GM19452 (cell line): ENCODE results near the gene CDC42EP2.

ENCODE experiments used
- ATAC-seq: cut with Tn5 transposase; IDR thresholded peaks from one replicate; pipeline ENCODE4 v1.9.1; 2021; ENCODE audit not compliant: unreplicated experiment

CDC42EP2 gene

DNA sequence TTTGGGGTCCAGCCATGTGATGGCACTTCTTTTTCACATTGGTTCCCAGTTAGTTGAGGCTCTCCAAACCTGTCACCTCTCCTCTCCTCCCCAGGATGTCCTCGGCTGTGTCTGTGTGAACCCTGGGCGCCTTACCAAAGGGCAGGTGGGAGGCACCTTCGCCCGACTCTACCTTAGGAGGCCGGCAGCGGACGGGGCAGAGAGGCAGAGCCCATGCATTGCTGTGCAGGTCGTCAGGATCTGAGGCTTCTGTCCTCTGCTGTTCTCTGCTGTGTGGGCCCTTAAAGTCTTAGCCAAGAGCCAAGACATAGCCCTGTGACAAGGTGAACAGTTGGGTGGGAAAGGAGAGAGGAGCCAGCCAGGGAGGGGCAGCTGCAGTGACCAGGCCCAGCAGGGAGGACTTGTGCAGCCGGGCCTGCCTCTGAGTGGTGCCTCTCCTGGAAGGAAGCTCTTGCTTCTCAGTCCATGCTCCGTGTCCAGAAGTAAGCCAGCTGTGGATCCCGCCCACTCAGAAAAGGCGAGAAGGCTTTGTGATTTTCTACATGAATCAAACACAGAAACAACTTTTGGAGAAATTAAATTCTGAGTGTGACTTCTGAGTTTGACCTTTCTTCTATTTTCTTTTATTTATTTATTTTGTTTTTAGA lies 17.5 kb upstream of the CDC42EP2 start:
- ATAC-seq = no peak

DNA sequence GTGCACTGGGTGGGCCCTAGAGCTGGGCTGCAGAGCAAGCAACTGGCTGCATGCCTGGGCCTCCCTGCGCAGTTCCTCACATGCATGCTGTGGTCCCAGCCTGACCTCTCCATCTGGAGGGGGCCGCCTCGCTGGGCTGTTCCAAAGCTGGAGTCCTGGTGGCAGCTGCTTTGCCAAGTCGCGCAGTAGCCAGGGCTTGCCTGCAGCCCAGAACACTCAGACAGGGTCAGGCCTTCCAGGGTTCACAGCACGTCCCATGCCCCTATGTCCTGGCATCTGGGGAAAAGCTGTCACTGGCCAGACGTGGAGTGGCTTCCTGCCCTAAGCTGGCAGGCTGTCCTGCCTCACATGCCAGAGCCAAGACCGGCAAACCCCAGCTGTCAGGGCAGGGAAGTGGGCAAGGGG lies 16.5 kb upstream of the CDC42EP2 start:
- no peak for ATAC-seq

DNA sequence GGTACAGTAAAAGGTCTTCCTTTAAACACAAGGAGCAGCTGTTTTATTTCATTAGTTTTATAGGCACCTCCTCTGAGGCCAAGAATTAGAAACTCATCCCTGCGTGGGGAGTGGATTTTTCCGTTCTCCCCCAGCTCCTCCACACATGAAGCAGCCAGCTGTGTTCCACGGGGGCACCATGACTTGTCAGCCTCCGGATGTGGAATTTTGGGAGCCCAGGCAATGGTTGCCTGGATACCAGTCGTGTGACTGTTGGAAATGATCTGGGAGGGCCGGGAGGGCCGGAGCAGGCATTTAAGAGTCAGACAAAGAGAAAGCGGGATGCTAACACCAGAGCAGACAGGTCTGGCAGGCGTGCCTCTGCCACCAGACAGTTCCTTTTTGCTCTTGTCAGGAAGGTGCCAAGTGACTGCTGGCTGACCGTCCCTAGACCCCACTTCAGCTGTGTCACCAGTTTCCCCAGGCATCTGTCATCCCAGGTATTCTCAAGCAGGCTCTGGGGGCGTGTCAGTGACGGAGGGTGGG lies 15.9 kb upstream of the CDC42EP2 start:
- no peak for ATAC-seq

DNA sequence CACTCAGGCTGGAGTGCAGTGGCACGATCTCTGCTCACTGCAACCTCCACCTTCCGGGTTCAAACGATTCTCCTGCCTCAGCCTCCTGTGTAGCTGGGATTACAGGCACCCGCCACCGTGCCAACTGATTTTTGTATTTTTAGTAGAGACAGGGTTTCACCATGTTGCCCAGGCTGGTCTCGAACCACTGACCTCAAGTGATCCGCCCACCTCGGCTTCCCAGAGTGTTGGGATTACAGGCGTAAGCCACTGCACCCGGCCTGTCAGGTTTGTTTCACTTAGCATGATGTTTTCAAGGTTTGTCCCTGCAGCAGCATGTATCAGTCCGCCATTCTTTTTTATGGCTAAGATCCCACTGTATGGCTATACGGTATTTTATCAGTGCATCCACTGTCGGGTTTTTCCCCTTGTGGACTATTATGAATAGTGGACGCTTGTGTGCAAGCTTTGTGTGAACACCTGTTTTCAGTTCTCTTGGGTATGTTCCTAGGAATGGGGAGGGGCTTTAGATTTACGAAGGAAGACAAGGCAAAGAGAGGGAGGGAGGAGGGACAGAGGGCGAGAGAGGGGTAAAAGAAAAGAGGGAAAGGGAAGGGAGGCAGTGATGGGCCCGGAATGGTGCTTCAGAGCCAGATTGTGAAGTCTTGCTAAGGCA lies 13.9 kb upstream of the CDC42EP2 start:
- ATAC-seq = no peak

DNA sequence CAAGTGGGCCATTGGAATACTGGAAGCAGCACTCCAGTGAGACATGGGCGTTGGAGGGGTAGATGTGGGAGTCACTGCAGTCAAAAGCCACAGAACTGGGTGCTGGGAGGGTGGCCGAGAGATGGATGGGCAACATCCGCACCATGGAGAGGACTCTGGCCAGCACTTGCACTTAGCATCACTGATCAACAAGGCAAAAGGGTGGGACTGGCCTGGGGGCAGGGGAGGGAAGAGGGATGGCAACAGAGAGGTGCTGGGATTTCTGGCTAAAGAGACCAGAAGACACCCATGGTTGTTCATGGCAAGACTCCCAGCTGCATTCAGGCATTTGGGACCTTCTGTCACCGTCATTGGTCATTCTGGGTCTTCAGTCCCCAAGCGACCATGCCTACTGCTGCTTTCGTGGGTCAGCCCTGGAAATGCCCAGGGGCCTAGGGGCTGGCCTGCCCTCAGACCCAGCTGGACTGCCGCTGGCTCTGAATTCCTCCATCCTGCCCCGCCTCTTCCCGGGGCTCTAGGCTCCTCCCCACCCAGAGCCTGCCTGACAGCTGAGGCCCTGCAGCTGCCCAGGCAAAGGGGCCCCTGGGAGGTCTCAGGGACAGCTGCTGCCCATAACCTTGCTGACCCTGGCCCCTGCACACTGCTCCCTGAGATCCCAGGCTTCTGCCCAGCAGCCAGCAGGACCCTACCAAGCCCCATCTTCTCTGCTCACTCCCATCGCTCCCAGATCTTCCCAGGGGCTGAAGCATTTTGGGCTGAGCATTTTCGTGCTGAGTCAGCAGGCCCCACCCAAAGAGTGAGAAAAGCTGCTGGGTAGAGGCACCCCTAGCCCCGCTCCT lies 13.0 kb upstream of the CDC42EP2 start:
- no peak for ATAC-seq

DNA sequence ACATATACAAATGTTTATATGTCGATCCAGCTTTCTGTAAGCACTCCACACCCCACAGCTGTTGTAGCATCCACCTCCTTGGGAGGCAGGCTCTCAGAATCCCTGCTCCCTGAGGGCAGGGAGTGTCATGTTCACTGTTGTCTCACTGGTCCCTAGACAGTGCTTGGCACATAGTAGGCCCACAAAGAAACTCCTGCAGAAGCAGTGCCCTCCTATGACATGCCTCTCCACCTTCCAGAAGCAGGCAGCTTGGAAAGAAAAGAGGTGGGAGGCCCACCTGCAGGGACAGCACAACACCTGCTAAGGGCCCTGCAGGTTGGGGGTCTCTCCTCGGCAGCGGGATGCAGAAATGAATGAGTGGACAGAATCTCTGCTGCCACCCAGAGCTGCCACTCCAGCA lies 11.1 kb upstream of the CDC42EP2 start:
- ATAC-seq = no peak

DNA sequence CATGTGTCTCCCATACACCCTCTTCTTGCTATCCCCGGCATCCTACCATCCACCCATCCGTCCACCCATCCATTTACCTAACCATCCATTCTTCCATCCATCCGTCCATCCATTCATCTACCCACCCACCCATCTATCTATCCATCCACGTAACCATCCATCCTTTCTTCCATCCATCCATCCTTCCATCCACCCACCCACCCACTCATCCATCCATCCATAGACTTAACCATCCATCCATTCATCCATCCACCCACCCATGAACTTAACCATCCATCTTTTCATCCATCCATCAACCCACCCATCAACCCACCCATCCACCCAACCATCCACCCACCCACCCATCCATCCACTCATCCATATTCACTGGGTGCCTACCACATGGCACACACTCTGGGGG lies 10.6 kb upstream of the CDC42EP2 start:
- ATAC-seq = no peak

DNA sequence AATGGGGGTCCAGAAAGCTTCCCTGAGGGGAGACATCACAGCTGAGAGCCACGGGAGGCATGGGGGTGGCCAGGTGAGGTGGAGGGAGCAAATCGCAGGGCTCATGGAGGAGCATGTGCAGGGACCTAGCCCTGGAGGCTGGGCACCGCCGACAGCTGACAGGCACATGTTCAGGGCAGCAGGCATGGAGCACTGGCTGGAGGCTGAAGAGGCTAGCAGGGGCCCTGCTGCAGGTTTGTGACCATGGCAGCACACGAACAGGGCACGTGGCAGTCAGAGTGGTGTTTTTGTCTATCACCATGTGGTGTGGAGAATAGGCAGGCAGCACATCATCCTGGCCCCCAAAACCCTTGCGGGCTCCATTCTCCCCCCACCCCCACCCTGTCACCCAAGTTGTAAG lies 10.1 kb upstream of the CDC42EP2 start:
- ATAC-seq = no peak

DNA sequence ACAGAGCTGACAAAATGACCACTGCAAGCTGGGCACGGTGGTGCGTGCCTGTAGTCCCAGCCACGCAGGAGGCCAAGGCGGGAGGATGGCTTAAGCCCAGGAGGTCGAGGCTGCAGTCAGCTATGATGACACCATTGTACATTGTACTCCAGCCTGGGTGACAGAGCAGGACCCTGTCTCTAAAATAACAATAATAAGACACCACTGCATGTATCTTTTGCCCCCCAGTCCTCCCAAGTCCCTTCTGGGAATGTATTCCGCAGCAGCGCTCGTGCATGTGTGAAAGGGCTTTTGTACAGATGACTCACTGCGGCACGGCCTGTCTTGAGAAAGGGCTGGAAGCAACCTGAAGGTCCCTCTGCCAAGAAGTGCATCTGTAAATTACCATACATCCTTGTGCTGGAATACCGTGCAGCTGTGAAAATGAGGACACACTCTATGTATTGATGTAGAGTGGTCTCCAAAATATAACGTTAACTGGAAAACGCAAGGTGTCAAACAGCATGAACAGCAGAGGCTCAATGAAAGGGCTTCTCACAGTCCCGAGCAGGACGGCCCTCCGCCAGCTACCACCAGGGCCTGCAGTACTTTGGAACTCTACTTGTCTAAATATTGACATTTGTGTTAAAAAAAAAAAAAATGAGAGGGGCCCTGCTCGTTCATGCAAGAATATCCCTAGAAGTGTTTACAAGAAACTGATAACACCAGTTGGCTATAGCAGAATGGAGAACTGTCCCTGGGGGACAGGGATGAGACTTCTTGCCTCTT lies 9.0 kb upstream of the CDC42EP2 start:
- no peak for ATAC-seq

DNA sequence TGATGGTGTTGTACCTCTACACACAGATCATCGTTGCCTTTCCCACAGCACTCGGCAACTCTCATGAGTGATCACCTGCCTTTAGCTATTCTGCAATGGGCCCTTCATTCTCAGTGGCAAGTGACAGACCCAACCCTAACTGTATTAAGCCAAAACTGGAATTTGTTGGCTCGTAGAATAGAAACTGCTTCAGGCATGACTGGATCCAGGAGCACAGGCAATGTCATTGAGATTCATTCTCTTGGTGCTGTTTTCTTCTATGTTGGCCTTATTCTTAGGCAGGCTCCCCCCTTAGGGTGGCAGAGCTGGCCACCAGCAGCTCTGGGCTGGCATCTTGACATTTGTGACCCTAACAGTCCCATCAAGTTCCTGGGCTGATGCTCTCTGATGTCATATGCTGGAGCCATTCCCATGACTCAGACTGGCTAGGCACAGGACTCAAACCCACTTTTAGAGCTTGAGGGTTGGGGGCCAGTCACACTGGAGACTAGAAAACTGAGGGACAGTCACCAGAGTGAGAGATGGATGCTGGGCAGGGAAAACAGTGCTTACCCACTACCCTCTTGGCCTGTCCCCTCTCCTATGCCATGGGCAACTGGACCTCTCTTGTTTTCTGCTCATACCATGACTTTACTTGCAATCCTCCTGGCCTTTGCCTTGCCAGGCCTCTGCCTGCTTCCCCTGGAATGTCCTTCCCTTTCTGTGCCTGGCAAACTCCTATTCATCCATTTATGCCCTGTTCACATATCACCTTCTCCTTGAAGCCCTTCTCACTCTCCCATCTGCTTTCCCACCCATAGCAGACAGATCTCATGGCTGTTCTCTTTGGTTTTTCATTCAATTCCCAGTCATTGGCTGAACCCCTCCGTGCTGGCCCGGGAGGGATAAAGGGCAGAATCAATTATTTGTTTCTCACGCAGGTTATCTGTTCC lies 7.1 kb upstream of the CDC42EP2 start:
- no peak for ATAC-seq

DNA sequence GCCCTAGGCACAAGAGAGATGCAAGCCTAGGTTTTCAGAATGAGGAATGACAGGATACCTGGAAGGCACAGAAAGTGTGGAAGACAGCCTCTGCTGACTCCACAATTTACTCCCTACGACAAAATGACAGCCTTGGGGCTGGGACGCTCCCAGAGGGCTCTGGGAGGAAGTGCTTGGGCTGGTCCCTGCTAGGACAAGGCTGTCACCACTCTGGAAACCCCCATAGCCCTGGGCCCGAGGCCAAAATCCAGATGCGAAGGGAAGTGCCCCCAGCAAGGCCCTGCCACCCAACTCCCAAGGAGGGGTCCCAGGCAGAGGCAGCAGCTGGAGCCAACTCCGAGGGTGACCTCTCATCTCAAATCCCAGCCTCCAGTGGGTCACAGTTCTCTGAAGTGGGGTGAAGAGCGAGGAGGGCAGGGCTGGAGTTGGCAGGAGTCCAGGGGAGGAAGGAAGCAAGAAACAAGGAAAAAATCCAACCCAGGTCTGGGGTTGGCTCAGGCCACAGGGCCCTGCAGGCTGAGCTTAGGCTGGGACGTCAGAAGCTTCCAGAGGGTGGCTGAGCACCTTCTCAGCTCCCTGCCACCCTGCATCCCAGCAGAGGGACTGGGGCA lies 6.3 kb upstream of the CDC42EP2 start:
- ATAC-seq = no peak

DNA sequence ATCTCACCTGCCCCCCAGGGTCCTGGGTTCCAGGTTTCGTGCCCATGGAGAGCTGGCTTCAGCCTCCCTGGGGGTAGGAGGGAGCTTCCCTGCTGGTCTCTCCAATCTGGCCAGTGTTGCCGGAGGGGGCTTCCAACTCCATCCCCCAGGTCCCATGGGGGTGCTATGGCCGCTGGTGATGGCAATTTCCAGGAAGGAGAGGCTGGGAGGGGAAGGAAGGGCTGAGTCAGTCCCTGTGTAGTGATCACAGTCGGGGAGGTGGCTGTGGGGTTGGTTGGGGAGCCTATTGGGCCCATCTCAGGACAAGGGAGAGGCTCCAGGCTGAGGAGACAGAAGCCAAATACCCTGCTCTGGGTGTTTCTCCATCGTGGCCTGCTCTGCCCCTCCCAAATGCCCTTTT lies 5.7 kb upstream of the CDC42EP2 start:
- ATAC-seq = no peak

DNA sequence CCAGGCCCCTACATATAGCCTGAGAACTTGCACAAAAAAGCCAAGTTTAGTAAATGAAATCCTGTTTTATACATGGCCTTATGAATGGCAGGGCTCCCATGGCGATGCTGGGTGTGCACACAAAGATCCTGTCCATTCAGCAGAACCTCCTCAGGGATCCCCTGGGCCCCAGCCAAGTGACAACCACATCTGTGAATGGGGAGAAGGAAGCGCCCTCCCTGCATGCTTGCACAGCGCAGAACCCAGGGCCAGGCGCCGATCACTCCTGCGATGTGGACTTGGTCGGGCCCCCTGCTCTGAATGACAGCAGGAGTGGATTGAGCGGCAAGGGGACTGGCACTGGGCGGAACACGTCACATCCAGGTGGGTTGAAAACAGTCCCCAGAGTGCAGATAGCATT lies 4.5 kb upstream of the CDC42EP2 start:
- ATAC-seq = no peak

DNA sequence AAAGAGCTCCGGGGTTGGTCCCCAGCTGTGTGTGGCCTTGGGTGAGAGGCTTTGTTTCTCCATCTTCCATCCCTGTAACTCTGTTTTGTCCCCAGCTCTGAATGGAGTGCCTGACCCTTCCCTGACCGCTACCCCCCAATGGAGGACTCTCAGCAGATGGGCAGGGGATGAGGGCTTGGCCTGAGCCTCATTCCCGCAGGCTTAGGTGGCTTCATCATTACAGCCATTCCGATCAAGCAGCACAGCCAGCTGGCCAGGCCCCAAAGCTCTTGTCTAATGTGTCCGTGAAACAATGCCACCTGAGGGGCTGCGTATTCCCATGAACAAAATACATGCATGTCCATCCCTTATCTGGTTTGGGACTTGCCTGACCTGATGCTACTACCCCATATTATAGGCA lies 3.9 kb upstream of the CDC42EP2 start:
- no peak for ATAC-seq

DNA sequence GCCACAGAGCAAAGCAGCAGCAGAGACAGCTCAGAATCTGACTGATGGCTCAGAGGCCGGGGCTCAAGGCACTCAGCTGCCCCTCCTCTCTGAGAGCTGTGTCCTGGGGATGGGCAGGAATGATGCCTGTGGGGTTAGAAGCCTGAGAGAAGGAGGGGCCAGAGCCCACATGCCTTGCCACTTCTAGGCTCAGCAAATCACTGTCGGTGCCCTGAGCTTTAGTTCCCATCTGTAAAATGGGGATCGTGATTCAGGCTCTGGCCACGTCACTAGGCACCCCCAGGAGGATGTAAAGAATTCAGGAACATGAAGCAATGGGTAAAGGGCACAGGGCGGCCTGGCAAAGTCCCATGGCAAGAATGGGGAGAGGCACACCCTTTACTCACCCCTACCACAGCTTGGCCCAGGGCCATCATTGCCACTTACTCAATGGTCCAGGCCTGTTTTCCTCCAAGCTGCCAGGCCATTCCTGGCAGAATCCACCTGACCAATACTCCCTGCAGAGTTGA lies 3.4 kb upstream of the CDC42EP2 start:
- ATAC-seq = no peak

DNA sequence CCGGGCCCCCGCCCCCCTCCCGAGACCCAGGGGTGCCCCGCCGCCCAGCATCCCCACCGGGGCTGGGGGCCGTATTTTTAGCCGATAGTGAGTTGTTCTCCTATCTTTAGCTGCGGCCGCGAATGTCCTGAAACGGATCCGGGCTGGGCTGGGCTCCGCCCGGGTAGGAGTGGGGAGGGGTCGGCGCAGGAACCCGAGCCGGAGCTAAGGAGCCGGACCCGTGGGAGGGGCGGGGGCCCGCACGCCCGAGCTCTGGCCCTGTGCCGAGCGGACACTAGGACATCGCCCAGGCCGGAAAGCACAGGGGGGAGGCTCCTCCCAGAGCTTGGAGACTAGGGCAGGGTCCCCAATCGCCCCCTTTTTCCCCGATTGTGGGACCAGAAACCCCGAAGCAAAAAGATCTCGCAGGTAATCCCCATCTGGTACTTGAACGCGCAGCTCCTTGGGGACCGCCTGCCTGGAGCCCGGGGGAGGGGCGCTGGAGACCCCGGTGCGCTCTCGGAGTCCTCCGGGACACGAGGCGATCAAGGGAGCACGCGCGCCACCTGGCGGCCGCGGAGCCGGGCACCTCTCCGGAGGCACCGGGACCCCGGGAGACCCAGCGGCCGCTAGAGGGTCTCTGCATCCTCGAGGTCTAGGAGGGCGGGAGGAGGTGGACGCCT lies 669 bp downstream of the CDC42EP2 start:
- no peak for ATAC-seq

DNA sequence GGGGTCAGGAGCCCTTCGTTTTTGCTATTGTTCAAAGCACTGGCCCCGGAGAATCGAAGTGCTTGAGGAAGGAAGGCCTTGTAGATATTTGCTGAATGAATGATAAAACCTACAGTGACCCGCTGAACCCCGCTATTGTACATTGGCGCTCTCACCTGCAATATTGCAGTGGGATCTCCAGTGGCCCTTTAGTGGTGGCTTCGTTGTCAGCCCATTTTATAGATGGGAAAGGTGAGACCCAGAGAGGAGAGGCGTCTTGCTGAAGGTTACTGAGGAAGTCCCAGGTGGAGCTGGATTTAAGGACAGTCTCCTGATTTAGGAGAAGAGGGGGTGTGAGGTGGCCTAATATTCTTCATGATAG lies 1.2 kb downstream of the CDC42EP2 start:
- no peak for ATAC-seq

DNA sequence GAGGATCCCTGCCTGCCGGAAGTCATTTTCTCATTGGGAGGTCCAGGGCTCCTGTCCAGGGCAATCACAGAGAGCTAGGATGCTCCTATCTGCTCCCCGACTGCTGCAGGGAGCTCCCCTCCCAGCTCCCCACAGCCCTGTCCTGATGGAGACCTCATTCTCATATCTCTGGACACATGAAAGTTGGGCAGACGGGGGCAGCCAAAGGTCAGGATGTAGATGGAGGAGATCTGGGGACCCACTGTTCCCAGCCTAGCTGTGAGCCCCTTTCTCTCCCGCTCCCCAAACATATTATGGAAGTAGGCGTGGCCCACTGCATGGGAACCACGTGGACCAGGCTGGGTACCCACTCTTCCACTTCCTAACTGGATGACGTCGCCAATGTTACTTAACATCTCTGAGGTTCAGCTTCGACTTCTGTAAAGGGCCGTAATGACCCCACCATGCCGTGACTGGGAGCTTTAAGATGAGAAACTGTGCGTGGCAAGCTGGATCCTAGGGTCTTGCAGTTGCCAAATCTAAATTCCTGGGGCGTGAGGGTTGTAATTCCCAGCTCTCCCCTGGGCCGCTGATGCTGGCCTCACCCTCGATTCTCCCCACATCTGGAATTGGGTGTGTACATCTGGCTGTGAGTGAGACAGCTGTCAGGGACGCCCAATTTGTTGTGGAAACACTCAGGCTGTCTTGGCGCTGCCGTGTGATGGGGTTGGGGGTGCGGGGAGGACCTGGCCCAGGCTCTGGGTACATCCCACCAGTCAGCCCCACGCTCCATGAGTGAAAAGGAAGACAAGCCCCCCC lies 1.8 kb downstream of the CDC42EP2 start:
- no peak for ATAC-seq
